ENCODE data around the gene ZSWIM3. TPM values are rescaled to one million over a fixed set of nuclear protein-coding genes. Genes with fewer than 3 reads are reported as not detected.

ZSWIM3 gene
- total and polyA plus RNA-seq, 2 donors (not counting 1 experiment from before 2014, with no cell fraction given): 3.6 to 7.6 TPM

DNA sequence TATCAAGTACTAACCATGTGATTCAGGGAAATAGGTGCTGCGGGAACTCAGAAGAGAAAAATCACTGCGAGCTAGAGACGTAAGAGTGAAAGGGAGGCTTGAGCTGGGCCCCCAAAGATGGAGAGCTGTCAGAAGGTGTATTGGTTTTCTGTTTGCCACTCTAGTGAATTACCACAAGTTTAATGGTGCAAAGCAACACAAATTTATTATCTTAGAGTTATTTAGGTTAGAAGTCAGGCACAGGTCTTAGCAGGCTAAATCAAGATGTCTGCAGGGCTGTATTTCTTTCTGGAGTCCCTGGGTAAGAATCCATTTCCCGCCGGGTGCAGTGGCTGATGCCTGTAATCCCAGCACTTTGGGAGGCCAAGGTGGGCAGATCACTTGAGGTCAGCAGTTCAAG is 2.5 kb downstream of the ZSWIM3 start:
- Histone ChIP-seq H3K9ac (ENCODE audit: insufficient read depth, low read length) (no peak overlapping the region), H3K79me2 (ENCODE audit: control insufficient read depth, insufficient read depth, low read length) (peaks cover 16% of the 10 kb centered on the region), H3K27ac (ENCODE audit: insufficient read depth, low read length) (no peak overlapping the region), H3K9me3 (ENCODE audit: control insufficient read depth, insufficient read depth, low read depth, low read length) (no peaks in the 10 kb centered on the region), H3K4me3 (replicated peaks in 1 of 4; ENCODE audit: control extremely low read depth in 1 of 4, insufficient read depth in 1 of 4, low read depth in 3 of 4, low read length in 4 of 4) (no peak overlapping the region), H4K20me1 (ENCODE audit: control insufficient read depth, extremely low read depth, insufficient read depth, low read length) (no peaks in the 10 kb centered on the region), H3K4me1 (ENCODE audit: control insufficient read depth, extremely low read depth, insufficient read depth, low read length) (peaks cover 2% of the 10 kb centered on the region), H2AFZ (ENCODE audit: low read length) (no peak overlapping the region), H3K36me3 (ENCODE audit: control insufficient read depth, insufficient read depth, low read length) (peaks cover 1% of the 10 kb centered on the region), H3K4me2 (ENCODE audit: extremely low read depth, insufficient read depth, low read length) (no peak overlapping the region), H3K27me3 (ENCODE audit: control insufficient read depth, insufficient read depth, low read length) (no peaks in the 10 kb centered on the region)
- TF ChIP-seq EZH2 (IDR thresholded peaks at IDR 0.05; ENCODE audit: low read length, missing control alignments): no peak
- TF ChIP-seq, protein P1, sequence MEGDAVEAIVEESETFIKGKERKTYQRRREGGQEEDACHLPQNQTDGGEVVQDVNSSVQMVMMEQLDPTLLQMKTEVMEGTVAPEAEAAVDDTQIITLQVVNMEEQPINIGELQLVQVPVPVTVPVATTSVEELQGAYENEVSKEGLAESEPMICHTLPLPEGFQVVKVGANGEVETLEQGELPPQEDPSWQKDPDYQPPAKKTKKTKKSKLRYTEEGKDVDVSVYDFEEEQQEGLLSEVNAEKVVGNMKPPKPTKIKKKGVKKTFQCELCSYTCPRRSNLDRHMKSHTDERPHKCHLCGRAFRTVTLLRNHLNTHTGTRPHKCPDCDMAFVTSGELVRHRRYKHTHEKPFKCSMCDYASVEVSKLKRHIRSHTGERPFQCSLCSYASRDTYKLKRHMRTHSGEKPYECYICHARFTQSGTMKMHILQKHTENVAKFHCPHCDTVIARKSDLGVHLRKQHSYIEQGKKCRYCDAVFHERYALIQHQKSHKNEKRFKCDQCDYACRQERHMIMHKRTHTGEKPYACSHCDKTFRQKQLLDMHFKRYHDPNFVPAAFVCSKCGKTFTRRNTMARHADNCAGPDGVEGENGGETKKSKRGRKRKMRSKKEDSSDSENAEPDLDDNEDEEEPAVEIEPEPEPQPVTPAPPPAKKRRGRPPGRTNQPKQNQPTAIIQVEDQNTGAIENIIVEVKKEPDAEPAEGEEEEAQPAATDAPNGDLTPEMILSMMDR (conservative IDR thresholded peaks at IDR 0.05 in 1 of 2, IDR thresholded peaks at IDR 0.05 in 1 of 2; ENCODE audit: low read depth in 1 of 2, low read length in 2 of 2): no peak
- DNase-seq (ENCODE audit: low read depth in 2 of 2): no peak

DNA sequence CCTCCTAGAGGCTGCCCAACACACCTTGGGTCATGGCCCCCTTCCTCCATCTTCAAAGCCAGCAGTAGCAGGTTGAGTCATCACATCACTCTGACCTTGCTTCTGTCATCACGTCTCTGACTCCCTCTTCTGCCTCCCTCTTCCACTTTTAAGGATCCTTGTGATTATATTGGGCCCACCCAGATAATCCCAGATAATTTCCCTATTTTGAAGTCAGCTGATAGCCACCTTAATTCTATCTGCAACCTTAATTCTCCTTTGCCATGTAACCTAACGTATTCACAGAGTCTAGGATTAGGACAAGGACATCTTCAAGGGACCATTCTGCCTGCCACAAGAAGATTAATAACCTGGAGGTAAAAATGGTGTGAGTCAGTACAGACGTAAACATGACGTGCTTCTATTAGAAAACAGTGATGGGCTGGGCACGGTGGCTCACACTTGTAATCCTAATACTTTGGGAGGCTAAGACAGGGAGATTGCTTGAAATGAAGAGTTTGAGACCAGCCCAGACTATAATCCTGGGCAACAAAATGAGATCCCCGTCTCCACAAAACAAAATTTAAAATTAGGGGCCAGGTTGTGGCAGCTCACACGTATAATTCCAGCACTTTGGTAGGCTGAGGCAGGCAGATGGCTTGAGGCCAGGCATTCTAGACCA is 3.3 kb downstream of the ZSWIM3 start:
- H3K27me3 ChIP-seq (ENCODE audit: control insufficient read depth, insufficient read depth, low read length): no peaks in the 10 kb centered on the region
- no peaks in the 10 kb centered on the region for H3K36me3 ChIP-seq (ENCODE audit: control insufficient read depth, insufficient read depth, low read length)
- no peak overlapping the region for H2AFZ ChIP-seq (ENCODE audit: low read length)
- TF ChIP-seq, protein P1 (conservative IDR thresholded peaks at IDR 0.05 in 1 of 2, IDR thresholded peaks at IDR 0.05 in 1 of 2; ENCODE audit: low read depth in 1 of 2, low read length in 2 of 2): no peak
- no peak for TF ChIP-seq EZH2 (IDR thresholded peaks at IDR 0.05; ENCODE audit: low read length, missing control alignments)
- H3K9me3 ChIP-seq (ENCODE audit: control insufficient read depth, insufficient read depth, low read depth, low read length): no peaks in the 10 kb centered on the region
- H3K27ac ChIP-seq (ENCODE audit: insufficient read depth, low read length): no peak overlapping the region
- no peak overlapping the region for H3K4me2 ChIP-seq (ENCODE audit: extremely low read depth, insufficient read depth, low read length)
- peaks cover 2% of the 10 kb centered on the region for H3K4me1 ChIP-seq (ENCODE audit: control insufficient read depth, extremely low read depth, insufficient read depth, low read length)
- no peak overlapping the region for H3K4me3 ChIP-seq (replicated peaks in 1 of 4; ENCODE audit: control extremely low read depth in 1 of 4, insufficient read depth in 1 of 4, low read depth in 3 of 4, low read length in 4 of 4)
- H3K9ac ChIP-seq (ENCODE audit: insufficient read depth, low read length): no peak overlapping the region
- peak in 1 of 2 donors; percentile 45 for DNase-seq (ENCODE audit: low read depth in 2 of 2)
- H4K20me1 ChIP-seq (ENCODE audit: control insufficient read depth, extremely low read depth, insufficient read depth, low read length): no peaks in the 10 kb centered on the region
- H3K79me2 ChIP-seq (ENCODE audit: control insufficient read depth, insufficient read depth, low read length): peaks cover 13% of the 10 kb centered on the region

DNA sequence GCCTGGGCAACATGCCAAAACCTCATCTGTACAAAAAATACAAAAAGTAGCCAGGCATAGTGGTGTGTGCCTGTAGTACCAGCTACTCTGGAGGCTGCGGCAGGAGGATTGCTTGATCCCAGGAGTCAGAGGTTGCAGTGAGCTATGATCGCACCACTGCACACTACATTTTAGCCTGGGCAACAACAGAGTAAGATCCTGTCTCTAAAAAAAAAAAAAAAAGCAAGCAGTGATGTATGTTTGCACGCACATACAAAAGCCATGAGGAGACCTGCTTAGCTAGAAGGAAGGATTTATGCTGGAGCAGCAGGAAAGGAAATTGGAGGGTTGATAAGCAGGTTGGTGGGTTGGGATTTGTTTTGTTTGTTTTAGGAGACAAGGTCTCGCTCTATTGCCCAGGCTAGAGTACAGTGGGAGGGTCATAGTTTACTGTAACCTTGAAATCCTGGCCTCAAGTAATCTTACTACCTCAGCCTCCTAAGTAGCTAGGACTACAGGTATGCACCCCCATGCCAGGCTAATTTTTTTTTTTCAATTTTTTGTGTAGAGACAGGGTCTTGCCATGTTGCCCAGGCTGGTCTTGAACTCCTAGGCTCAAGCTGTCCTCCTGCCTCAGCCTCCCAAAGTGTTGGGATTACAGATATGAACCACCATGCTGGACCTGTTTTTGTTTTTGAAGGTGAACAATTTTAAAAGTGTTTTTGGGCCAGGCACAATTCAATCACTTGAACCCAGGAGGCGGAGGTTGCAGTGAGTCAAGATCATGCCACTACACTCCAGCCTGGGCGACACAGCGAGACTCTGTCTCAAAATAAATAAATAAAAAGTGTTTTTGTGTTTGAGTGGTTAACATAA is 4.0 kb downstream of the ZSWIM3 start:
- H3K36me3 ChIP-seq (ENCODE audit: control insufficient read depth, insufficient read depth, low read length): no peaks in the 10 kb centered on the region
- peaks cover 6% of the 10 kb centered on the region for H3K79me2 ChIP-seq (ENCODE audit: control insufficient read depth, insufficient read depth, low read length)
- no peaks in the 10 kb centered on the region for H4K20me1 ChIP-seq (ENCODE audit: control insufficient read depth, extremely low read depth, insufficient read depth, low read length)
- H3K9me3 ChIP-seq (ENCODE audit: control insufficient read depth, insufficient read depth, low read depth, low read length): no peaks in the 10 kb centered on the region
- no peak overlapping the region for H3K9ac ChIP-seq (ENCODE audit: insufficient read depth, low read length)
- H2AFZ ChIP-seq (ENCODE audit: low read length): no peak overlapping the region
- H3K27ac ChIP-seq (ENCODE audit: insufficient read depth, low read length): no peak overlapping the region
- H3K27me3 ChIP-seq (ENCODE audit: control insufficient read depth, insufficient read depth, low read length): no peaks in the 10 kb centered on the region
- H3K4me3 ChIP-seq (replicated peaks in 1 of 4; ENCODE audit: control extremely low read depth in 1 of 4, insufficient read depth in 1 of 4, low read depth in 3 of 4, low read length in 4 of 4): no peak overlapping the region
- DNase-seq (ENCODE audit: low read depth in 2 of 2): no peak
- H3K4me1 ChIP-seq (ENCODE audit: control insufficient read depth, extremely low read depth, insufficient read depth, low read length): no peaks in the 10 kb centered on the region
- H3K4me2 ChIP-seq (ENCODE audit: extremely low read depth, insufficient read depth, low read length): no peak overlapping the region
- TF ChIP-seq EZH2 (IDR thresholded peaks at IDR 0.05; ENCODE audit: low read length, missing control alignments): no peak
- TF ChIP-seq, protein P1 (conservative IDR thresholded peaks at IDR 0.05 in 1 of 2, IDR thresholded peaks at IDR 0.05 in 1 of 2; ENCODE audit: low read depth in 1 of 2, low read length in 2 of 2): no peak

Measured in fibroblast of lung (primary cell).